Osteocyte (in vitro differentiated cells): ENCODE measurements around the gene EFNA5. TPM values are rescaled to one million over a fixed set of nuclear protein-coding genes. Genes with fewer than 3 reads are reported as not detected.

Experiments
- DNase-seq: peaks from one replicate; pipeline ENCODE4 v3.0.0; 2021; ENCODE audit warnings: mixed read lengths; ENCODE audit not compliant: unreplicated experiment; ENCODE audit errors: extremely low spot score
- H3K27ac Mint-ChIP-seq: one replicate; pipeline ENCODE4 v1.8.0; 2021; ENCODE audit warnings: mild to moderate bottlenecking, mixed read lengths; ENCODE audit not compliant: unreplicated experiment
- H3K27me3 Mint-ChIP-seq: one replicate; pipeline ENCODE4 v1.8.0; 2021; ENCODE audit warnings: mixed read lengths; ENCODE audit not compliant: unreplicated experiment
- H3K36me3 Mint-ChIP-seq: one replicate; pipeline ENCODE4 v1.8.0; 2021; ENCODE audit warnings: mixed read lengths; ENCODE audit not compliant: unreplicated experiment
- H3K4me1 Mint-ChIP-seq: one replicate; pipeline ENCODE4 v1.8.0; 2021; ENCODE audit warnings: mixed read lengths; ENCODE audit not compliant: unreplicated experiment
- H3K4me3 Mint-ChIP-seq: one replicate; pipeline ENCODE4 v1.8.0; 2021; ENCODE audit warnings: mild to moderate bottlenecking, moderate library complexity, mixed read lengths; ENCODE audit not compliant: unreplicated experiment
- H3K9me3 Mint-ChIP-seq: one replicate; pipeline ENCODE4 v1.8.0; 2021; ENCODE audit warnings: mixed read lengths; ENCODE audit not compliant: unreplicated experiment
- total RNA-seq: library from RNA; stranded (reverse); gene quantifications from 2 replicates; pipeline ENCODE4 v1.2.1, GENCODE V29; 2021
- TF ChIP-seq, protein P1 (sequence below): fragments of 200-600 bp; sonication (generic); IDR thresholded peaks from 2 replicates; pipeline ENCODE4 v1.5.0; 2021; ENCODE audit warnings: antibody characterized with exemption, mild to moderate bottlenecking, moderate library complexity

Gene EFNA5
- total RNA-seq, 1 donor from 2014 or later: 34.2 TPM

DNA sequence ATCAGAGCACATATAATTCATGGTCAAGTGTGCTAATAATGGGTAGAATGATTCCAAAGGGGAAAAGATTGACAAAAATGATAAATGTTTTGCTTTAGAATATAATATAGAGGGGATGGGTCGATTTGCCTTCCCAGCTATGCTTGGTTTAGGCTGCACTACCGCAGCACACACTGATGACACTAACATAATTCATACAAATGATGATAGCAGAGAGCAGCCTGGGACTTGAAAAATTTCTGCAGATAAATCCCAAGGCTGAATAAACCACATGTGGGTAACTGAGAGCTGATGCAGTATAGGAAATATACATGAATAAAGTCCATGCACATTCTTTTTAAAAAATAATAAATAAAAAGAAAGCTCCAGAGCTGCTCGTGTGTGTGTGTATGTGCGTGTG lies 54.5 kb downstream of the EFNA5 start:
- DNase-seq: no peak
- Mint-ChIP-seq H3K9me3 (no peaks in the 10 kb centered on the region), H3K27me3 (no peaks in the 10 kb centered on the region), H3K27ac (no peak overlapping the region), H3K4me1 (peaks cover 20% of the 10 kb centered on the region), H3K4me3 (no peak overlapping the region), H3K36me3 (peaks cover 7% of the 10 kb centered on the region)
- TF ChIP-seq, protein P1, sequence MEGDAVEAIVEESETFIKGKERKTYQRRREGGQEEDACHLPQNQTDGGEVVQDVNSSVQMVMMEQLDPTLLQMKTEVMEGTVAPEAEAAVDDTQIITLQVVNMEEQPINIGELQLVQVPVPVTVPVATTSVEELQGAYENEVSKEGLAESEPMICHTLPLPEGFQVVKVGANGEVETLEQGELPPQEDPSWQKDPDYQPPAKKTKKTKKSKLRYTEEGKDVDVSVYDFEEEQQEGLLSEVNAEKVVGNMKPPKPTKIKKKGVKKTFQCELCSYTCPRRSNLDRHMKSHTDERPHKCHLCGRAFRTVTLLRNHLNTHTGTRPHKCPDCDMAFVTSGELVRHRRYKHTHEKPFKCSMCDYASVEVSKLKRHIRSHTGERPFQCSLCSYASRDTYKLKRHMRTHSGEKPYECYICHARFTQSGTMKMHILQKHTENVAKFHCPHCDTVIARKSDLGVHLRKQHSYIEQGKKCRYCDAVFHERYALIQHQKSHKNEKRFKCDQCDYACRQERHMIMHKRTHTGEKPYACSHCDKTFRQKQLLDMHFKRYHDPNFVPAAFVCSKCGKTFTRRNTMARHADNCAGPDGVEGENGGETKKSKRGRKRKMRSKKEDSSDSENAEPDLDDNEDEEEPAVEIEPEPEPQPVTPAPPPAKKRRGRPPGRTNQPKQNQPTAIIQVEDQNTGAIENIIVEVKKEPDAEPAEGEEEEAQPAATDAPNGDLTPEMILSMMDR: no peak

DNA sequence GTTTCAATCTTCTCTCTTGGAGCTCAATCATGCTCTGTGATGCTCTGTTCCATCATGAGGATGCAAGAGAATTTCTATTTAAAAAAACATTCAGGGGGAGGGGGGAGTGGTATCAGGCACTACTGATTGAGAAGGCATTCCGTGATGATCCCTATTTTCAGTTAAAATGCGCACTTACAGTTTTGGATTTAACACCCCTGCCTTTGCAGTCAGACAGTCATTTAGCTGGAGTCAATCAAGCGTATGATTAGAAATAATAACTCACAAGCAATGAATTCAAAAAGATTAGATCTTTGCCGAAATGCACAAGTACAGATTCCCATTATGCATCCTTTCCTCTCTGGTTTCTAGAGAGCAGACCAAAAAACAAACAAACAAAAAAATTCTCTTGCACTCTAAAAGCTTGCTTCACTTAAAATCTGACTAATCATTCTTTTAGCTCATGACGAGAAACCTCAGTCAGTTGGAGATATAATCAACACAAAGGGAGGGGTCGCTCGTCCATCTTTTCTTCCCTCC lies 55.4 kb downstream of the EFNA5 start:
- TF ChIP-seq, protein P1: no peak
- no peaks in the 10 kb centered on the region for H3K9me3 Mint-ChIP-seq
- no peak overlapping the region for H3K4me3 Mint-ChIP-seq
- DNase-seq: no peak
- H3K4me1 Mint-ChIP-seq: peaks cover 20% of the 10 kb centered on the region
- no peak overlapping the region for H3K27ac Mint-ChIP-seq
- H3K27me3 Mint-ChIP-seq: no peaks in the 10 kb centered on the region
- H3K36me3 Mint-ChIP-seq: peaks cover 7% of the 10 kb centered on the region

DNA sequence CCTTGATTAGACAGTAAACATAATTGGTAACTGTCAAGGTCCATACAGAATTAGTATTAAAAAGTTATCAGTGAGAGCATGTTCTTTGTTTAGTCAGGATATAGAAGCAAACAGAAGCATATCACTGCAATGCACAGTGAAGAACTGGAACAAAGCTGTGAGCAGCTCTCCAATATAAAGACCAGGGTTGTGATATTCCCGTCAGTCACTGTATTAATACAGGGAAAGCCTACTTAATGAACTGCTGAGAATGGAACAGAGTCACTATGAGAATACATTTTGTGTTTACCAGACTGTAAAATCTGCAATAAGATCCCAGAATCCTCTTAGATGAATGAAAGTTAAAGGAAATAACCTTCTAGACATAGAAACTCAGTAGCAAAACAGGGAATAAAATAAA lies 58.2 kb downstream of the EFNA5 start:
- peaks cover 7% of the 10 kb centered on the region for H3K36me3 Mint-ChIP-seq
- TF ChIP-seq, protein P1: no peak

DNA sequence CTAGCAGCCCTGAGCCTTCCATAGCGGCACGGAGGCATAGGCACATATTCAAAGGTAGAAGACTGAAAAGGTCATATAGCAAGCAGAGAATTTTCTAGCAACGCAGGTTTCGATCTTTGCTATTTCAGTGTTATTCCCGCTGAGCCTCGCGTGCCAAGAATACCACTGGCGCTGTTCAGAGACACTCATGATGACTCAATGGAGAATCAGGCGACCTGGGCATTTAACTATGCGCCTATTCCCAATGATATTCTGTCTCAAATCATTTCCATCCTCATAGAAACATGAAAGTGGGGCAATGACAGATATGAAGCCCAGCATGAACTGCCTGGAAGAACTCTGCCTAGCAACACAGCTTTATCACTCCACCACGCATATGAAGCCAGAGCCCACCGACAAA lies 59.9 kb downstream of the EFNA5 start:
- H3K36me3 Mint-ChIP-seq: peaks cover 7% of the 10 kb centered on the region
- no peak overlapping the region for H3K27ac Mint-ChIP-seq
- H3K27me3 Mint-ChIP-seq: no peaks in the 10 kb centered on the region
- peaks cover 11% of the 10 kb centered on the region for H3K4me1 Mint-ChIP-seq
- H3K9me3 Mint-ChIP-seq: no peaks in the 10 kb centered on the region
- DNase-seq: no peak
- H3K4me3 Mint-ChIP-seq: no peak overlapping the region
- TF ChIP-seq, protein P1: no peak

More for the DNA sequence above, 58.2 kb downstream of the EFNA5 start:
- Mint-ChIP-seq H3K4me3 (no peak overlapping the region), H3K27me3 (no peaks in the 10 kb centered on the region), H3K27ac (no peak overlapping the region), H3K4me1 (peaks cover 3% of the 10 kb centered on the region), H3K9me3 (no peaks in the 10 kb centered on the region)
- no peak for DNase-seq

DNA sequence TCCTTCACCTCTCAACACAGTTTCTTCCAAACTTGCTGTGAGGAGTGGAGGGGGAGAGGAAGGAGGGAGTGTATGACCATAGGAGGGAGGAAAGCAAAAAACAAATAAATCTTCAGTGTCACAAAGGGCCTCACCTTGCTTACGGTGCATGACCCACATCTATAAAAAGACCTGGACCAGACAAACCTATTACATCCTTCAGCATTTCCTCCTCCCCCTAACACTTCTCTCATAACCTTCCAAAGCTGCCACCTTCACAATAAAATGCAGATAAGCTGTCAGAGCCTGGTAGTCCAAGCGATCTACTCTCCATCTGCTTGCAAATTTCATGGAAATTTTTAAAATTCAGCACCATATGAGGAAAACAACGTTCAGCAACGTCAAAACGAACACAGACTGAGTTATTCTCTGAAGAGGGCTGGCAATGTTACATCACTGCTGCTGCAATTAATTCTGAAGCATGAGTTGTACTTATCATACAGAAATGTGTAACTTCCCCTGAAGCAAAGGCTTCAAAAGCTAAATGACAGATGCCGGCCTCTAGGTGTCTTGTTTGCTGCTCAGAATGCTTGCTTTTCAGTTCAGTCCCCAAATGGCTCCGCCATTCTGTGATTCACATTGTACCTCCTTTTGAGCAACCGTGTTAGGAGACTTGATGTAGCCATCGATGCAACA lies 62.9 kb downstream of the EFNA5 start:
- peaks cover 15% of the 10 kb centered on the region for H3K4me1 Mint-ChIP-seq
- H3K36me3 Mint-ChIP-seq: no peaks in the 10 kb centered on the region
- H3K27me3 Mint-ChIP-seq: no peaks in the 10 kb centered on the region
- no peak overlapping the region for H3K4me3 Mint-ChIP-seq
- no peaks in the 10 kb centered on the region for H3K9me3 Mint-ChIP-seq
- H3K27ac Mint-ChIP-seq: no peak overlapping the region
- no peak for DNase-seq
- TF ChIP-seq, protein P1: no peak
